Endodermal cell (in vitro differentiated cells): ENCODE measurements around the gene CTR9. TPM values are rescaled to one million over a fixed set of nuclear protein-coding genes. Genes with fewer than 3 reads are reported as not detected.

ENCODE experiments used
- DNase-seq: peaks from one replicate; pipeline ENCODE4 v3.0.0-alpha.2; 2017
- H3K27ac ChIP-seq: 2 replicates; pipeline ENCODE4 v1.5.1; 2013; ENCODE audit warnings: mild to moderate bottlenecking, low read depth, low read length, moderate library complexity
- H3K27me3 ChIP-seq: 2 replicates; pipeline ENCODE4 v1.6.1; 2013; ENCODE audit warnings: mild to moderate bottlenecking, low read length, moderate library complexity; ENCODE audit not compliant: insufficient read depth, control insufficient read depth, poor library complexity, severe bottlenecking
- H3K36me3 ChIP-seq: 2 replicates; pipeline ENCODE4 v1.7.0; 2013; ENCODE audit warnings: mild to moderate bottlenecking, low read length, moderate library complexity; ENCODE audit not compliant: control insufficient read depth, insufficient read depth
- H3K4me1 ChIP-seq: one replicate; pipeline ENCODE4 v1.7.0; 2013; ENCODE audit warnings: low read length; ENCODE audit not compliant: control insufficient read depth, insufficient read depth
- H3K4me3 ChIP-seq: 2 replicates; pipeline ENCODE4 v1.5.1; 2013; ENCODE audit warnings: mild to moderate bottlenecking, low read length, moderate library complexity
- H3K9ac ChIP-seq: 2 replicates; pipeline ENCODE4 v1.6.1; 2013; ENCODE audit warnings: mild to moderate bottlenecking, low read length, moderate library complexity; ENCODE audit not compliant: poor library complexity, severe bottlenecking; ENCODE audit errors: extremely low read depth
- H3K9me3 ChIP-seq: 2 replicates; pipeline ENCODE4 v1.6.1; 2013; ENCODE audit warnings: mild to moderate bottlenecking, low read length, moderate library complexity; ENCODE audit not compliant: control insufficient read depth
- H3K27ac Mint-ChIP-seq: 2 replicates; pipeline ENCODE4 v1.8.0; 2020; ENCODE audit warnings: mixed read lengths
- H3K27me3 Mint-ChIP-seq: 2 replicates; pipeline ENCODE4 v1.8.0; 2021; ENCODE audit warnings: mild to moderate bottlenecking, mixed read lengths; ENCODE audit not compliant: insufficient read depth
- H3K36me3 Mint-ChIP-seq: 2 replicates; pipeline ENCODE4 v1.8.0; 2020; ENCODE audit warnings: low read depth, mixed read lengths
- H3K4me1 Mint-ChIP-seq: 2 replicates; pipeline ENCODE4 v1.8.0; 2020; ENCODE audit warnings: mixed read lengths
- H3K4me3 Mint-ChIP-seq: 2 replicates; pipeline ENCODE4 v1.8.0; 2020; ENCODE audit warnings: mild to moderate bottlenecking, moderate library complexity, mixed read lengths
- H3K9me3 Mint-ChIP-seq: 2 replicates; pipeline ENCODE4 v1.8.0; 2020; ENCODE audit warnings: mild to moderate bottlenecking, mixed read lengths
- WGBS, 2 experiments: methylation state at CpG; one replicate each; pipeline versions ENCODE4 v1.1.5 to v1.1.7; 2013; ENCODE audit warnings: missing lambda C conversion rate in 2 of 2, mixed read lengths in 1 of 2; ENCODE audit not compliant: insufficient coverage in 1 of 2, insufficient read length in 1 of 2; 5-methylcytosine and 5-hydroxymethylcytosine counted together
- total RNA-seq, 2 donors: library from RNA; stranded (reverse); fragmentation: NEBNext Ultra II Directional in 1 of 2; extraction: Animal tissue kit (Norgen Biotek cat#: 25700) in 1 of 2; gene quantifications; 2 replicates in 1 of 2; 3 replicates in 1 of 2; pipeline ENCODE4 v1.2.1, GENCODE V29; 2021
- TF ChIP-seq, protein P1 (sequence below): fragments of 200-600 bp; sonication (generic); conservative IDR thresholded peaks from 2 replicates; pipeline ENCODE4 v1.5.0; 2021; ENCODE audit warnings: antibody characterized with exemption, mild to moderate bottlenecking

The CTR9 gene
- total RNA-seq, 2 donors from 2014 or later, result 32.7 to 37.5 TPM

DNA sequence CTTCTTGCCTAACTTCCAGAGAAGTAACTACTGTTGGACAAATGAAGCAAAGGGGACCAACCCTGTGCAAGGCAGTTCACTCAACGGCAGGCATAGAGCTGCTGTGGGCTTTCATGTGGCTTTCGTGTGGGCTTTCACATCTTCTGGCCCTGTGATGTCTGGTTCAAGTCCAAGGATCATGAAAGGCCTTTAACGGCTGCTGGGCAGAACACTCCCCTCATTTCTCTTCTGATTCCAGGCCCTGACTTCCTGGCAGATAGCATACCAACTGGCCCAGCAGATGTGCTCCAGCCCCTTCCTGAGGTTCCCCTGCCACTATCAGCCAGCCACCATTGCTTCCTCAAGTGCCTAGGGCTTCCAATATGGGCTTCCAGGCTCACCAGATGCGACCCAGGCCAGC, 28.7 kb upstream of the CTR9 start:
- H3K4me1 ChIP-seq, result no peaks in the 10 kb centered on the region
- no peak overlapping the region for H3K27ac Mint-ChIP-seq
- no peaks in the 10 kb centered on the region for H3K9me3 Mint-ChIP-seq
- no peak overlapping the region for H3K9ac ChIP-seq
- no peak overlapping the region for H3K4me3 ChIP-seq
- no peaks in the 10 kb centered on the region for H3K36me3 Mint-ChIP-seq
- TF ChIP-seq, protein P1, sequence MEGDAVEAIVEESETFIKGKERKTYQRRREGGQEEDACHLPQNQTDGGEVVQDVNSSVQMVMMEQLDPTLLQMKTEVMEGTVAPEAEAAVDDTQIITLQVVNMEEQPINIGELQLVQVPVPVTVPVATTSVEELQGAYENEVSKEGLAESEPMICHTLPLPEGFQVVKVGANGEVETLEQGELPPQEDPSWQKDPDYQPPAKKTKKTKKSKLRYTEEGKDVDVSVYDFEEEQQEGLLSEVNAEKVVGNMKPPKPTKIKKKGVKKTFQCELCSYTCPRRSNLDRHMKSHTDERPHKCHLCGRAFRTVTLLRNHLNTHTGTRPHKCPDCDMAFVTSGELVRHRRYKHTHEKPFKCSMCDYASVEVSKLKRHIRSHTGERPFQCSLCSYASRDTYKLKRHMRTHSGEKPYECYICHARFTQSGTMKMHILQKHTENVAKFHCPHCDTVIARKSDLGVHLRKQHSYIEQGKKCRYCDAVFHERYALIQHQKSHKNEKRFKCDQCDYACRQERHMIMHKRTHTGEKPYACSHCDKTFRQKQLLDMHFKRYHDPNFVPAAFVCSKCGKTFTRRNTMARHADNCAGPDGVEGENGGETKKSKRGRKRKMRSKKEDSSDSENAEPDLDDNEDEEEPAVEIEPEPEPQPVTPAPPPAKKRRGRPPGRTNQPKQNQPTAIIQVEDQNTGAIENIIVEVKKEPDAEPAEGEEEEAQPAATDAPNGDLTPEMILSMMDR, result no peak
- H3K4me3 Mint-ChIP-seq, result no peak overlapping the region
- no peaks in the 10 kb centered on the region for H3K27me3 ChIP-seq
- H3K9me3 ChIP-seq, result no peaks in the 10 kb centered on the region
- no peaks in the 10 kb centered on the region for H3K27me3 Mint-ChIP-seq
- no peak for DNase-seq
- WGBS, 2 experiments, result 89 to 91% methylated on average over 2 to 4 of the region's 4 CpGs
- no peaks in the 10 kb centered on the region for H3K4me1 Mint-ChIP-seq
- no peak overlapping the region for H3K27ac ChIP-seq
- H3K36me3 ChIP-seq, result no peaks in the 10 kb centered on the region

DNA sequence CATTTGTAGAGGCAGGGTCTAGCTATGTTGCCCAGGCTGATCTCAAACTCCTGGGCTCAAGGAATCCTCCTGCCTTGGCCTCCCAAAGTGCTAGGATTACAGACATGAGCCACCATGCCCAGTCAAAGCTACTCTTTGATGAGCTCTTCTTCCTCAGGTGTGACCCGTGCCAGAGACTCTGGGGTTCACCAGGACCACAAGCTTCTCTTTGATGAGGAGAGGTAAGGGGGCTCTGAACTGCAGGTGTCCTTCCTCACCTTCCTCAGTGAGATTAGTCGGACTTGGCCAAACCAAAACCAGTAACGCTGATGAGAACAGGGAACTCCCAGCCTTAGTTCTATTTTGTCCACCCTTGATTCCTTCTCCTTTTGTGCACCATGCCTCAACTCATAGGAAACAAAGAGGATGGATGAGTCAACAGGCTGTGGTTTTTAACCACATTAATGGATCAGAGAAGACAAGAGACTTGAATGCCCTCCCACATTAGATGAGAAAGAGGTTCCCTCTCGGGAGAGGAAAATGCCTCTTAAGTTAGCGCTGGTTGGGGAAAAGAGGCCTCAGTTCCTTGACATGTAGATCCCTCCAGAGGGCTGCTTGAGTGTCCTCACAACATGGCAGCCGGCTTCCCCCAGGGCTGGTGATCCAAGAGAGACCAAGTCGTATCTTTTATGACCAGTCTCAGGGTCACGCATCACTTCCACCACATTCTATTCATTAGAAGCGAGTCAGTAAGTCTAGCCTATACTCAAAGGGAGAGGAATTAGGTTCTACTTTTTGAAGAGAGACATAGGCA, 25.7 kb upstream of the CTR9 start:
- 89 to 98% methylated on average over 5 to 9 of the region's 9 CpGs for WGBS, 2 experiments
- no peaks in the 10 kb centered on the region for H3K9me3 Mint-ChIP-seq

DNA sequence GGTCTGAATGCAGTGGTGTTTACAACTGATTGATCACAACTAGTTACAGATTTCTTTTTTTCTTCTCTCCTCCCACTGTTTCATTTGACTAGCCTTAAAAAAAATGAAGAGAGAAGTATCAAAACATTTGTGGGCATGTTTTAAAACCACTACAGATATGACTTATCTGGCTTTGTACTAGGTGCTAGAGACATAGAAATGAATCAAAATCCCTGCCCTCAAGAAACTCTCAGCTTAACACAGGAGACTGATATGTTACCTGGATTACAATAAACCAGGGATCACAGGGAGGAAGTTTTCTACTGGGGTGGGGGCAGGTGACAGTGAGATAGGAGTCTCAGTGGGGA, 25.2 kb upstream of the CTR9 start:
- H3K4me1 Mint-ChIP-seq, result peaks cover 3% of the 10 kb centered on the region
- H3K9me3 Mint-ChIP-seq, result no peaks in the 10 kb centered on the region
- no peak overlapping the region for H3K4me3 Mint-ChIP-seq
- Histone ChIP-seq H3K9ac (no peak overlapping the region), H3K36me3 (no peaks in the 10 kb centered on the region), H3K27me3 (no peaks in the 10 kb centered on the region), H3K9me3 (no peaks in the 10 kb centered on the region), H3K4me3 (no peak overlapping the region), H3K27ac (no peak overlapping the region), H3K4me1 (no peaks in the 10 kb centered on the region)
- H3K27me3 Mint-ChIP-seq, result peaks cover 7% of the 10 kb centered on the region
- no peak for DNase-seq
- no peak overlapping the region for H3K27ac Mint-ChIP-seq
- TF ChIP-seq, protein P1, result no peak
- no peaks in the 10 kb centered on the region for H3K36me3 Mint-ChIP-seq

More for the DNA sequence above, 25.7 kb upstream of the CTR9 start:
- Mint-ChIP-seq H3K4me1 (peaks cover 3% of the 10 kb centered on the region), H3K4me3 (no peak overlapping the region), H3K27ac (no peak overlapping the region), H3K36me3 (no peaks in the 10 kb centered on the region), H3K27me3 (peaks cover 3% of the 10 kb centered on the region)
- H3K27ac ChIP-seq, result no peak overlapping the region
- no peak for DNase-seq
- H3K4me3 ChIP-seq, result no peak overlapping the region
- no peak overlapping the region for H3K9ac ChIP-seq
- H3K36me3 ChIP-seq, result no peaks in the 10 kb centered on the region
- H3K9me3 ChIP-seq, result no peaks in the 10 kb centered on the region
- TF ChIP-seq, protein P1, result no peak
- H3K27me3 ChIP-seq, result no peaks in the 10 kb centered on the region
- no peaks in the 10 kb centered on the region for H3K4me1 ChIP-seq
